Measurements from ENCODE around the gene CDR2.

- TF ChIP-seq PRDM10 (tag by site-specific recombination; IDR thresholded peaks at IDR 0.05) (no peak), CTCF (tag by site-specific recombination; IDR thresholded peaks at IDR 0.05) (no peak), ZSCAN23 (tag by site-specific recombination; IDR thresholded peaks at IDR 0.05) (no peak), PBX3 (CRISPR knock-in tag; IDR thresholded peaks at IDR 0.05) (no peak), SCRT1 (tag by site-specific recombination; IDR thresholded peaks at IDR 0.05; ENCODE audit: borderline replicate concordance) (no peak), ZNF707 (tag by site-specific recombination; IDR thresholded peaks at IDR 0.05) (no peak), ZBTB26 (tag by site-specific recombination; optimal IDR thresholded peaks at IDR 0.05) (no peak), ZNF335 (tag by site-specific recombination; conservative IDR thresholded peaks at IDR 0.05) (no peak), ZNF133 (tag by site-specific recombination; IDR thresholded peaks at IDR 0.05) (no peak), ZNF501 (tag by site-specific recombination; IDR thresholded peaks at IDR 0.05) (no peak), ZNF221 (tag by site-specific recombination; IDR thresholded peaks at IDR 0.05; ENCODE audit: borderline replicate concordance) (no peak), KLF8 (tag by site-specific recombination; IDR thresholded peaks at IDR 0.05) (no peak), ZNF423 (tag by site-specific recombination; IDR thresholded peaks at IDR 0.05) (no peak), PATZ1 (tag by site-specific recombination; IDR thresholded peaks at IDR 0.05) (no peak)
Observed at GRCh38 chr16:22340945-22341344, 33.5 kb downstream of the CDR2 start.
